Duodenal mucosa (tissue), 2 donors: Measurements from ENCODE around the gene OR10H3.

Experiments used
- H3K27ac ChIP-seq: one replicate; pipeline ENCODE4 v1.7.0; 2013; ENCODE audit warnings: low read depth, low read length
- H3K27me3 ChIP-seq, 2 donors: one replicate each; pipeline ENCODE4 v1.7.0; 2013; ENCODE audit warnings: low read length in 2 of 2, control low read depth in 1 of 2; ENCODE audit not compliant: insufficient read depth in 2 of 2, control insufficient read depth in 1 of 2
- H3K36me3 ChIP-seq, 2 donors: one replicate each; pipeline ENCODE4 v1.7.0; 2013; ENCODE audit warnings: low read length in 2 of 2, control low read depth in 1 of 2; ENCODE audit not compliant: insufficient read depth in 2 of 2, control insufficient read depth in 1 of 2
- H3K4me1 ChIP-seq, 2 donors: one replicate each; pipeline ENCODE4 v1.7.0; 2013; ENCODE audit warnings: low read length in 2 of 2, control low read depth in 1 of 2; ENCODE audit not compliant: insufficient read depth in 2 of 2, control insufficient read depth in 1 of 2
- H3K4me3 ChIP-seq, 2 donors: one replicate each; pipeline ENCODE4 v1.7.0; 2013; ENCODE audit warnings: low read length in 2 of 2, low read depth in 1 of 2
- H3K9ac ChIP-seq, 2 donors: one replicate each; pipeline ENCODE4 v1.7.0; 2013; ENCODE audit warnings: low read length in 2 of 2, low read depth in 1 of 2
- H3K9me3 ChIP-seq, 2 donors: one replicate each; pipeline ENCODE4 v1.7.0; 2013; ENCODE audit warnings: low read length in 2 of 2, control low read depth in 1 of 2; ENCODE audit not compliant: control insufficient read depth in 1 of 2

The OR10H3 gene

DNA sequence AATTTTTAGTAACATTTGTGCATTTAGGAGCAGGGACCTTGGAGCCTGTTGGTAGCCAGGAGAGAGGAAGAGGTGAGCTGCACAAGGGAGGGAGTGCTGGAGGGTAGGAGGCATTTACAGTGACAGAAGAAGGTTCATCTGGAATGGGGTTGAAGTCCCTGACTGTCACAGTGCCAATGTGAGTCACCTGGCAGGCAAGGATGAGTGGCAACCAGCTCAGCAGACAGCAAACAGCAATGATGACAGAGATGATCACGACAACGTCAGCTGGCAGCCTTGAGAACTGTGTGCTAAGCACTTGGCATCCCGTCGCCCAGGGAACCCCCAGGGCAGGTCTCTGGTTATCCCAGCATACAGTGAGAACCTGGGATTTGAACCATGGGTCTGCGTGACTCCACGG, 52.3 kb downstream of the OR10H3 start:
- no peak overlapping the region for H3K27ac ChIP-seq
- peaks cover 6 to 18% of the 10 kb centered on the region in 2 donors for H3K4me1 ChIP-seq
- no peak overlapping the region for H3K9ac ChIP-seq
- no peaks in the 10 kb centered on the region for H3K36me3 ChIP-seq
- H3K9me3 ChIP-seq = no peaks in the 10 kb centered on the region
- peaks cover 0 to 9% of the 10 kb centered on the region in 2 donors for H3K27me3 ChIP-seq
- no peak overlapping the region for H3K4me3 ChIP-seq
